Measurements from ENCODE around the gene MLXIP. TPM values are rescaled to one million over a fixed set of nuclear protein-coding genes. Genes with fewer than 3 reads are reported as not detected.

MLXIP gene
- total RNA-seq, 2 donors from 2014 or later, result 17.1 to 17.5 TPM

GRCh38 chr12:122190842-122191668 is 112.5 kb downstream of the MLXIP start:
- H3K36me3 Mint-ChIP-seq (ENCODE audit: insufficient read depth in 2 of 2), result peaks cover 0 to 3% of the 10 kb centered on the region in 2 donors
- H3K9me3 Mint-ChIP-seq, result peaks cover 0 to 1% of the 10 kb centered on the region in 2 donors
- DNase-seq (peak; percentile 76 to 83), ATAC-seq (replicated peaks in 1 of 2) (peak; percentile 90 to 91)
- H3K27me3 Mint-ChIP-seq (ENCODE audit: low read depth), result no peaks in the 10 kb centered on the region
- no peak overlapping the region for H3K27ac Mint-ChIP-seq
- H3K4me1 Mint-ChIP-seq (ENCODE audit: low read depth), result peaks cover 5% of the 10 kb centered on the region
- H3K4me3 Mint-ChIP-seq, result no peak overlapping the region

- peaks cover 0 to 1% of the 10 kb centered on the region in 2 donors for H3K9me3 Mint-ChIP-seq
- peaks cover 0 to 3% of the 10 kb centered on the region in 2 donors for H3K36me3 Mint-ChIP-seq (ENCODE audit: insufficient read depth in 2 of 2)
- no peak for ATAC-seq (replicated peaks in 1 of 2)
- H3K27me3 Mint-ChIP-seq (ENCODE audit: low read depth), result no peaks in the 10 kb centered on the region
- no peak overlapping the region for H3K27ac Mint-ChIP-seq
- peaks cover 6% of the 10 kb centered on the region for H3K4me1 Mint-ChIP-seq (ENCODE audit: low read depth)
- no peak for DNase-seq
- no peak overlapping the region for H3K4me3 Mint-ChIP-seq
Measured at GRCh38 chr12:122192441-122192840, 113.9 kb downstream of the MLXIP start.

- Mint-ChIP-seq H3K9me3 (peaks cover 0 to 1% of the 10 kb centered on the region in 2 donors), H3K4me3 (no peak overlapping the region), H3K27me3 (ENCODE audit: low read depth) (peaks cover 5% of the 10 kb centered on the region), H3K36me3 (ENCODE audit: insufficient read depth in 2 of 2) (peaks cover 0 to 3% of the 10 kb centered on the region in 2 donors), H3K27ac (no peak overlapping the region), H3K4me1 (ENCODE audit: low read depth) (peaks cover 15% of the 10 kb centered on the region)
- DNase-seq, result no peak
- ATAC-seq (replicated peaks in 1 of 2), result no peak
Measured at GRCh38 chr12:122194804-122195203, 116.2 kb downstream of the MLXIP start.

- DNase-seq (no peak), ATAC-seq (replicated peaks in 1 of 2) (no peak)
- Mint-ChIP-seq H3K4me1 (ENCODE audit: low read depth) (peaks cover 12% of the 10 kb centered on the region), H3K9me3 (peaks cover 0 to 1% of the 10 kb centered on the region in 2 donors), H3K27ac (no peak overlapping the region), H3K36me3 (ENCODE audit: insufficient read depth in 2 of 2) (peaks cover 0 to 3% of the 10 kb centered on the region in 2 donors), H3K4me3 (no peak overlapping the region), H3K27me3 (ENCODE audit: low read depth) (peaks cover 11% of the 10 kb centered on the region)
Measured at GRCh38 chr12:122195405-122195804, 116.8 kb downstream of the MLXIP start.

Other genes with a start within 250 kb of the MLXIP start
- gene HPD, start 219.9 kb upstream of the MLXIP start, total RNA-seq, result not detected
- gene PSMD9, start 190.0 kb upstream of the MLXIP start, total RNA-seq, result 10 to 100 TPM; 56.9 to 85.7 TPM
- gene CFAP251, start 160.2 kb upstream of the MLXIP start, total RNA-seq, result 1 to 10 TPM in 1 of 2 donors, under 1 TPM in 1; 0.70 to 1.6 TPM
- 10 to 100 TPM in 1 of 2 donors, 1 to 10 TPM in 1; 6.4 to 12.2 TPM for gene BCL7A, start 56.9 kb upstream of the MLXIP start, total RNA-seq
- 1 to 10 TPM; 4.0 to 8.0 TPM for gene IL31, start 95.5 kb downstream of the MLXIP start, total RNA-seq
- gene LRRC43, start 104.4 kb downstream of the MLXIP start, total RNA-seq, result 1 to 10 TPM in 1 of 2 donors, under 1 TPM in 1; 0.74 to 1.2 TPM
- gene B3GNT4, start 125.0 kb downstream of the MLXIP start, total RNA-seq, result 1 to 10 TPM in 1 of 2 donors, under 1 TPM in 1; 0.55 to 1.1 TPM
- 10 to 100 TPM; 48.4 to 51.3 TPM for gene DIABLO, start 147.3 kb downstream of the MLXIP start, total RNA-seq
- gene VPS33A, start 187.7 kb downstream of the MLXIP start, total RNA-seq, result 10 to 100 TPM; 23.5 to 24.1 TPM